ENCODE results near the gene PIK3CD. TPM values are rescaled to one million over a fixed set of nuclear protein-coding genes. Genes with fewer than 3 reads are reported as not detected.
"Not testable (repeated sequence)": the region's sequence is repeated elsewhere in the genome, so short reads cannot be mapped to it uniquely, and the experiment has no call there.

Gene PIK3CD
- total RNA-seq, 1 donor from 2014 or later: 10.6 TPM

DNA sequence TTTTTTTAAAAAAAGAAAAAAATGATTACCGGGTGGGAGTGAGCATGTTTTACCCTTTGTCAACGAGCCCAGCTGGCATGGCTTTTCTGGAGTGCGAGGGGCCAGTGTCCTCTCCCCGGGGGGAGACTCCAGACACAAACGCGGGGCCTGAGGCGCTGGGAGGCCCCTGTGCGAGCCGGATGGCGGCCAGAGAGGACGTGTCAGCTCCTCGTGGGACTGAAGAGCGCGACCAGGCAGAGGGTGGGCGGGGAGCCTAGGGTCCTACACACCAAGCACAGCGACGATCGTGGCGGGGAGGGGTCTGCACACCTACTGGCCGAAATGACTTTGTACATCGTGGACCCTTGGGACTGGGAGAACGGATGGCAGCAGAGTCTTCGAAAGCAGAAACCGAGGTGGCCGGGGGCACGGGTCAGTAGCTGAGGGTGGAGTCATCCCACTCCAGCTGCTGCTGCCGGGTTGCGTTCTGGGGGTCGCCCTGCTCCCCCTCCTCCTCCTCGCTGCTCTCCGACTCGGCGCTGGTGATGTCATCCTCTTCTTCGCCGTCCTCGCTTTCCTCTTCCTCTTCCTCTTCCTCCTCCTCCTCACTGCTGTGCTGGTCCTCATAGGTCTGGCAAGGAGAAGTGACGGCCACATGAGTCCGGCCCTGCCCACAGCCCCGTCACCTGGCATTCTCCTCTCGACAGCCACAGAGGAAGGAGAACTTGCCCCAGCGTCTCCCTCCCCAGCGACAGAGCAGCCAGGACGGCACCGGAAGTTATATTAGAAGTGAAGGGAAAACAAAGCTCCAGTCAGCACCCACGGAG, 78.8 kb downstream of the PIK3CD start:
- FAIRE-seq (no peak), DNase-seq (ENCODE audit: low spot score in 2 of 2) (peak in 1 of 2 donors; percentile 57)

DNA sequence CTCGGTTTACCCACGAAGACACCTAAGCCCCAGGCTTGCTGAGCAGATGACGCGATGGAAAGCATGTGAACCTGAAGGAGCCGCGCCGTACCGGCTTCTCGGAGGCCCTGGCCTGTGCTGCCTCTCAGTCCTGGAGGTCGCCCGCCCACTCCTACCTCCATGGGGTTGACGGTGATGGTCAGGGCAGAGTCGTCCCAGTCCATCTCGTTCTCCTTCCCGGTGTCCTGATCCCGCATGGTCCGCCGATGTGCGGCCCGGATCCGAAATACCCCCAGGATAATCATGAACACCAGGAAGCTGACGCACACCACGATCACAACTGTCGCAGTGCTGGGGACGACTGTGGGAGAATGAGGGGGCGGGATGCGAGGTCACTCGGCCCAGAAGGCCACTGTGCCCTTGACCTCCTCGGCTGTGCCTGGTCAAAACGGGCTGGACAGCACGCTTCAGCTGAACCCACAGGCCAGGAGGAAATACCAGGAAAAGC, 79.6 kb downstream of the PIK3CD start:
- DNase-seq (ENCODE audit: low spot score in 2 of 2) (no peak), FAIRE-seq (no peak)

DNA sequence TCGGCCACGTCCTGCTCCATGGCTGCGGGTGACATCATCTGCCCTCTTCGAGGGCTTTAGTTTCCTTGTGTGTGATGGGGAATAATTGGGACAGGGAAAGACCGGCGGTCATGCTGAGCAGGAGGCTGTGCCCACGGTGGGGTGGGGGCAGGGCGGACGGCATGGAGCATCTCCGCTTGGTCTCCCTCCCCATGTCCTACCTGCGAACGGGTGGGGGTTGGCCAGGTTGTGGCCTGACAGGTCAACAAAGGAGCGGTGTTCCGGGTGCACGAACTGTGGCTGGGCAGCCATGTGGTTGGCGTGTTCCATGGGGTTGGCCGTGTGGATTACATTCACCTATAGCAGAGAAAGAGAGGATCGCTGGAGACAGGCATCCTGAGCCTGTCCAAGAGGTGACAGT, 80.0 kb downstream of the PIK3CD start:
- no peak for FAIRE-seq
- no peak for DNase-seq (ENCODE audit: low spot score in 2 of 2)

DNA sequence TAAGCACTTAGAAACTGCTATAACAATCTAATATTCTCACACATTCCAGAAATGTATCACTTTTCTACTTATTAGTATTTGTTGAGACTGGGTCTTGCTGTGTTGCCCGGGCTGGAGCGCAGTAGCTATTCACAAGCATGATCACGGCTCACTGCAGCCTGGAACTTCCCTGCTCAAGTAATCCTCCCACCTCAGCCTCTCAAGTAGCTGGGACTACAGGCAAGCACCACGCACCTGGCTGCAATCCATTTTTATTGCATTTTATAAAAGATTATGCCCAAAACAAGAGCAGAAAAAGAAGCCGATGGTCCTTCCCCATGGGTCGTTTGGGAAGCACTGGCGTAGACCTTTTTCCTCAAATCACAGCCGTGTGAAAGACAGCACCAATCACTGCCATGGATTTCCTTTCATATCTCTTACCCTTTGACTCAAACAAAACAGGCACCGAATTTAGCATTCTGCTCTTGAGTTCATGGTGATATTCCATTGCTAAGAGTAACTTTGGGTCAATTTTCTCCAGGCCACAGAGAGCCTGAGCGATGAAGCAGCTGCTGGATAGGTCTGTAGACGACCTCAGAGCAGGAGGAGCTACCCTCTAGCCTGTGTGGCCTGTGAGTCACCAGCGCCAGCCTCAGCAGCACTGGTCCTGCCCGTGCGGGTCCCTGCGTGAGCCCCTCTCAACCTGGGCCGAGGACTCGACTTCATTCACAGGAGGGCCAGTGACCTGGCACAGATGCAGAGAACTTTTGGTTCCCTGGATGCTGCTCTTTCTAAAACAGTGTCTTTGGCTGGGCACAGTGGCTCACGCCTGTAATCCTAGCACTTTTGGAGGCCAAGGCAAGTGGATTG, 80.8 kb downstream of the PIK3CD start:
- no peak for DNase-seq (ENCODE audit: low spot score in 2 of 2)
- FAIRE-seq: no peak

DNA sequence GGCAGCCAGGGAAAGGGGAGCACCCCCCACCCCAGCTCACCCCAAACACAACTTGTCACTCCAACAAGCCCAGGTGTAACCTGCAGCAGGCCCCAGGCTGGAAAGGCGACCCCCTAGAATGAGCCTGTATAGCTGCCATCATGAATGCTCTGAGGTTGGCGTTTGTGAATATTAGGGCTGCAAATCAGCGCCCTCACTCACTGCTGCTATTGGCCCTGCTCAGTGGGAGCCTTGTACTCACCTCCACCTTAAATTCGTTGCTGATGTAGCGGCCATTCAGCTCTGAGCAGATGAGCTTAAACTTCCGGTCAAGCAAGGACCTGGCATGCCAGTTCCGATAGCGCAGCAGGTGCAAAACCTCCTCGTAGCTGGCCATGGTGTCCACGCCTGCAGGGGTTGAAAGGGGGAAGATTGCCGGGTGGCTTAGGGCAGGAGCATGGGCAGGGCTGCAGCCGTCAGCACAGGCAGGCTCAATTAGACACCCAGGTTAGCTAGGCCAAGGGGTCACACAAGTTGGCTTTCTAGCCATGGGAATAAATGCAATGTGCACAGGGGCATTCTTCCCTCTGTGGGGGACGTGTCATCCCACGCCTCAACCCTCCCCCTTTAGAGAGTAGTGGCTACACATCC, 81.7 kb downstream of the PIK3CD start:
- DNase-seq (ENCODE audit: low spot score in 2 of 2) (no peak), FAIRE-seq (no peak)

DNA sequence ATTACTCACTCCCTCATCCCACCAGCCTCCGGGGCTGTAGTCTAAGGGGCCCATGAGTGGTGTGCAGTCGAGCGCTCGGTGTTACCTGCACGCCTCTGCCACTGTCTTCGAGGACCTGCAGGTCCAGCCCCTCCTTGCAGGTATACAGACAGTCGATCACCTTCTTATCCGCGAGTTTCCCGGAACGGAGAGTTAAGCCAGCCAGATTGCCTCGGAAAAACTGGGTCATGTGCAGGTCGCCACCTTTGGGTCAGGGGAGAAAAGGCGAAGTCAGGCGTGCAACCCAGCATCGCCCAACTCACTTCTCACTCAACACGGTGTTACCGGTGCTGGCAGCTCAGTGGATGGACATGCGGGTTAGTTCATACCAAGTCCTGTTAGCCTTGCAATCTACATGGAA, 84.3 kb downstream of the PIK3CD start:
- FAIRE-seq (no peak), DNase-seq (ENCODE audit: low spot score in 2 of 2) (no peak)

DNA sequence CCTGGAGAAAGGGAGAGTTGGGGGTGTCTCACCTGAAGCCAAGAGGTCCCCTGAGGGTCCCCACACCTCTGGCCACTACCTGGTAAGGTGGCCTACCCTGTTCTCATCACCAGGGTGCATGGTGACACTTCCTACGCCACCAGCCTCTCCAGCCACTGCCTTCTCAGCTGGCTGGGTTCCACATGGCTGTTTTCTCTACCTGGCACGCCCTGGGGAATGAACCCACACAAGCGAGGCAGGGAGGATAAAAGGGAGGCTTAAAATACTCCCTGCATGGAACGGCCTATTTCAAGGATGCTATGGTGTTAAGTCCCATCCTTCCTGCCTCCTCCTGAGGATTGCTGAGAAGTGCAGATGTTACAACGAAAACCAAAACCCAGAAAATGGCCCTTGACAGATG, 84.7 kb downstream of the PIK3CD start:
- no peak for FAIRE-seq

DNA sequence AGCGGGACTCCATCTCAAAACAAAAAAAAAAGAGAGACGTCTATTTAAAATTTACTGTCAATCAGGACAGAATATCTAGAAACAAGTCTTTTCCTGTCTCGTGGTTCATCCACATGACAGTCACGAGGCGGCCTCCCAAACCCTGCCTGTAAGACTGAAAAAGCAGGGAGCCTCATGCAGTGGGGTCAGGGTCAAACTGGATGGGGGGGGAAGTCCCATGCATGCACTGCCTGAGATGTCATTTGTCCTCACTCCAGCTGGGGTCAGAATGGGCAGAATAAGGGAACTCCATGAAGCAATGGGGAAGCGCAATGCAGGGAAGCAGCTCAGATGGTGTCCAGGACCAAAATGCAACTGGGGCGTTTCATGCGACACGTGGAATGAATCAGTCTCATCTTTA, 85.5 kb downstream of the PIK3CD start:
- FAIRE-seq: no peak
- DNase-seq (ENCODE audit: low spot score in 2 of 2): no peak

More for the DNA sequence above, 84.7 kb downstream of the PIK3CD start:
- no peak for DNase-seq (ENCODE audit: low spot score in 2 of 2)

DNA sequence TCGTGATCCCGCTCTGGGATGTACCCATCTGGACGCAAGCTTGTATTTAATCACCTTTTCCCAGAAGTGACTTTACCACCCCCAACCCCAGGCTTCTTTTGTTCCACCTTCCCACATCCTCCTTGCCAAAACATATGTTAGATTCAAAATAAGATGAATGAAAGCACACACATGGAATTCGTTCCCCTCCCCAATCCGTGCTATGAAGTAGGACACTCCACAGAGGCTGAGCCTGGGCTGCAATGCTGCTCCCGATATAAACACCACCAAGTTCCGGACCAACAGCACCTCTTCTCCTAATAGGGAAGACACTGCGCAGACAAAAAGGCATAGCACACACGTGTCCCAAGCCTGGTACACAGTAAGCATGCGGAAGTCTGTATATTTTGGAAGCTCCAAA, 86.1 kb downstream of the PIK3CD start:
- DNase-seq (ENCODE audit: low spot score in 2 of 2): no peak
- no peak for FAIRE-seq

DNA sequence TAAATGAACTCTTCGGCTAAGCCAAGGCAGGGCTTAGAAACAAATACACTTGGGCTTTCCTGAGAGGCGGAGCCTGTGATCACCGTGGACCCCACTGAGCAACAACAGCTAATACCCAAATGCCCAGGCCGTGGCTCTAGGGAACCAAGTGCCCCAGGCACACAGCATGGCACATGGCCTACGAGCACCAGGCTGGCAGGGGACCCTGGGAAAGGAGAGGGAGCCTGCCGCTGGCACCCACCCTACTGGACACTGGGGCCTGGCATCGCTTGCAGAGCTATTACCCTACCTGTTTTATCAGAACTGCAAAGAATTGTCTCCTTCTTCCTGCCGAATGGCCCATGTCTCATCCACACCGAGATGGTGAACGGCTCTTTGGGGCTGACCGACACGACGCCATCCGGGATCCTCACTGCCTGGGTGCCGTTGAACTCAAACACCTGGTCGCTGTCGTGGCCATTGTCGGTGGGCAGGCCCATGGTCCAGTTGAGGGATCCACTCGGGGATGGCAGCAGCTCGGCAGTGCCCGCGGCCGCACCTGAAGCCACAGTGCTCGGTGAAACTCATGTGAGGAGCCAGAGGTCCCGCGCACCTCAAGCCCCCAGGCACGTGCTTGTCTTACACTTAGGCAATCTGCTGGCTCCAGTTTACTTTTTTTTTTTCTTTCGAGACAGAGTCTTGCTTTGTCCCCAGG, 92.7 kb downstream of the PIK3CD start:
- no peak for DNase-seq (ENCODE audit: low spot score in 2 of 2)
- no peak for FAIRE-seq

DNA sequence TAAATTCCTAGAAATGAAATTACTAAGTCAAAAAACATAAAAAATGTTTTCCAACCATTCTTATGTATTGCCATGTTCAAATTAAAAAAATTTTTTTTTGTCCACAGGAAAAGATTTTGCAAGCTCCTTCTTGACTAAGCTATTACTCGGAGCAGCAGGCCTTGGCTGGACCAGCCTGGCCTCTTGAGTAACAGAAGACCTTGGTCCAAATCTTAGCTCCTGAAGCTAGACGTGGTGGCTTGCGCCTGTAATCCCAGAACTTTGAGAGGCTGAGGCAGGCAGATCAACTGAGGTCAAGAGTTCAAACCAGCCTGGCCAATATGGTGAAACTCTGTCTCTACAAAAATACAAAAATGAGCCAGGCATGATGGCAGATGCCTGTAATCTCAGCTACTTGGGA, 94.7 kb downstream of the PIK3CD start:
- FAIRE-seq (no peak), DNase-seq (ENCODE audit: low spot score in 2 of 2) (no peak)

DNA sequence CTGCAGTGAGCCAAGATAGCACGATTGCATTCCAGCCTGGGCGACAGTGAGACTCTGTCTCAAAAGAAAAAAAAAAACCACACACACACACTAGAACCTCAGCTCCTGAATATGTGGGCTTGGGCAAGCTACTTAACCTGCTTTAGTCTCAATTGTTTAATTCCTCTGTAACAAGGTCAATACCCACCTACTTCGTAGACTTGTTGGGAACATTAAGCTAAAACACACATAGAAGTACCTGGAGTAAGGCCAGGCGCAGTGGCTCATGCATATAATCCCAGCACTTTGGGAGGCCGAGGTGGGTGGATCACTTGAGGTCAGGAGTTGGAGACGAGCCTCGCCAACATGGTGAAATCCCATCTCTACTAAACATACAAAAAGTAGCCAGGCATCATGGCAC, 95.1 kb downstream of the PIK3CD start:
- no peak for DNase-seq (ENCODE audit: low spot score in 2 of 2)
- FAIRE-seq: no peak

DNA sequence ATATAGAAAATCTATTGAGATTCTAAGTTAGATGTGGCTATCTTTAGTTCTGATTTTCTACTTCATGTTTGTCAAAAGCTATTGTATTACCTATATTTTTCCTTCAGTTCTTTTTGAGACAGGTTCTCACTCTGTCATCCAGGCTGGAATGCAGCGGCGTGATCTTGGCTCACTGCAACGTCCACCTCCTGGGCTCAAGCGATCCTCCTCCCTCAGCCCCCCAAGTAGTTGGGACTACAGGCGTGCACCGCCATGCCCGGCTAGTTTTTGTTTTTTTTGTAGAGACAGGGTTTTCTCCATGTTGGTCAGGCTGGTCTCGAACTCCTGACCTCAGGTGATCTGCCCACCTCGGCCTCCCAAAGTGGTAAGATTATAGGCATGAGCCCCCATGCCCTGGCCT, 96.9 kb downstream of the PIK3CD start:
- FAIRE-seq; DNase-seq (ENCODE audit: low spot score in 2 of 2): not testable (repeated sequence)

DNA sequence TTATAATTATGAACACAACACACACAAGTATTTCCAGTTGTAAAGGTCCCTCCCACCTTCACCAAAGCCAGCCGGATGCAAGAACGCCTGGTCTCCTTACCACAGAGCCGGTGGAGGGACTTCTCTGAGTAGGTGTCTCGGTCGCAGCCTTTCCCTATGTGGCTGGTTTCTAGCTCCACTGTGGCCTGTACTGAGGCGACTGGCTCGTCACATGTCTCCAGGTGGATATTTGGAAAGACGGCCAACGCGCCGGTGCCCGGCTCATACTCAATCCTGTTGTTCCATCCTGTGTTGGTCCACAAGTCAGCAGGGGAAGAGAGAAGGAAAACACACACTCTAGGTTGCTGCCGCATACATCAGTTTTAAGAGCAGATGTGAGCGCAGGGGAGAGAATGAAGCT, 97.8 kb downstream of the PIK3CD start:
- DNase-seq (ENCODE audit: low spot score in 2 of 2): no peak
- FAIRE-seq: no peak

DNA sequence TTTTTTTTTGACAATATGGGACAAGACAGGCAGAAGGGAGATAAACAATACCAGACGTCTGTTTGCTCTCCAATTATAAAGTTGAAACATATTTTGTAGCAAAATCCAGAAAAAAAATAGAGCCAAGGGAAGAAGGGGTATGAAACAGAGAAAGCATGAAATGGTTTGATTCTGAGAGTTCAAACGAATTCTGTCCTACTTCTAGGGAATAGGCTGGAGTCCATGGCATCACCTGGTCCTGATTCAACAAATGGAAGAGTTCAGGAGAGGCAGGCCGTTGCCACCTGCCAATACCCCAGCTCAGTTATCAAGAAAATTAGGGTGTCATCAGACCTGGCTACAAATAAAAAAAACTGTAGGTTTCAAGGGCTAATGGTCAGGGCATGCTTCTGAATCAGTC, 100.4 kb downstream of the PIK3CD start:
- DNase-seq (ENCODE audit: low spot score in 2 of 2): no peak
- FAIRE-seq: no peak

DNA sequence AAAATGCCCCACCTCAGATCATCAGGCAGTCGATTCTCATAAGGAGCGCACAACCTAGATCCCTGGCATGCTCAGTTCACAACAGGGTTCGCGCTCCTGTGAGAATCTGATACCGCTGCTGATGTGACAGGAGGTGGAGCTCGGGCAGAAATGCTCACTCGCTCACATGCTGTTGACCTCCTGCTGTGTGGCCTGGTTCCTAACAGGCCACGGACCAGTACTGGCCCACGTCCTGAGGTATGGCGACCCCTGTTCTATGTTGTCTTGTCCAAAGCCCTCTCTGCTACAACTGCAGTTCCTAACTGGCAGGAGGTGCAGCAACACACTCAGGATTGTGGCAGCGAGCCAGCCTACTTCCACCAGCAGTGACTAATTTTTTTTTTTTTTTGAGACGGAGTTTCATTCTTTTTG, 101.6 kb downstream of the PIK3CD start:
- DNase-seq (ENCODE audit: low spot score in 2 of 2) (no peak), FAIRE-seq (no peak)

DNA sequence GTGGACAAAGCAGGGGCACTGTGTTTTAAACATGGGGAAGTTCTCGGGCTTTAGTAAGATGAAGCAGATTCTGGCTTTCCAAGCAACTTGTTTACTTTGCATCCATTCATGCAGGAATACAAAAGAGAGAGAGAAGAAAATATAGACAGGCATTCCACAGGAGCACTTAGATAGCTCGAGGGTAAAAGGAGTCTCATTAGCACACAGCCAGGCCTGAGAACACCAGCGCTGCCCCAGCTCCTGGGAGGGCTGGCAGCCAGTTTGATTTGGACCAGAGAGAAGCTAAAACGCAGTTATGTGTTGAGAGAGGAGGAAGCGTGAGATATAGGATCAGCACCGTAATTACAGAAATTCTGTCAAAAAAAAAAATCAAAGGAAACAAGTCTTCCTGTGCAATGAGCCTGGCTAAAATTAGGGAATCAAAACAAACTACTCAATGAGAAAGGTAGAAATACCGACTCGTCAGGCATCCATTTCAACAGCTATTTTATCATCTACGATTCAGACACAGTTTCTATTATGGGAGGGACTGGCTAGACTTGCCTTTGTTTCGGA, 104.0 kb downstream of the PIK3CD start:
- FAIRE-seq (no peak), DNase-seq (ENCODE audit: low spot score in 2 of 2) (no peak)

DNA sequence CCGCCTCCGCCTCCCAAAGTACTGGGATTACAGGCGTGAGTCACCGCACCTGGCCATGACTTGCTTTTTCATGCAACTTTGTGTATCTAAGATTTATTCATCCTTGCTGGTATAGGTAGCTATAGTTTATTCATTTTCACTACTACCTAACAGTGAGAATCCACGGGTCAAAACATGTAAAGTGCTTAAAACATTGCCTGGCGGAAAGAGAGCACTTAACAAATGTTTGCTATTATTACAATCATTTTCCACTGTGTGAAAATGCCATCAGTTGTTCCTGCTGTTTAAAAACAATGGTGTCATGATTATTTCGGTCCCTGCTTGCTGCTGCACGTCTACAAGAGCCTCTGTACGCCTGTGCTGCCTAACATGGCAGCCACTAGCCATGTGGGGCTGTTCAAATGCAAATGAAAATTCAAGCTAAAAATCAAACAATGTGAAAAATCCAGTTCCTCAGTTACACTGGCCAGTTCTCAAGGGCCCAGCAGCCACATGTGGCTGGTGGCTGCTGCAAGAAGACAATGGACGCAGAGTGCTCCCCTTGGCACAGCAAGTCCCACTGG, 107.1 kb downstream of the PIK3CD start:
- FAIRE-seq (no peak), DNase-seq (ENCODE audit: low spot score in 2 of 2) (no peak)

DNA sequence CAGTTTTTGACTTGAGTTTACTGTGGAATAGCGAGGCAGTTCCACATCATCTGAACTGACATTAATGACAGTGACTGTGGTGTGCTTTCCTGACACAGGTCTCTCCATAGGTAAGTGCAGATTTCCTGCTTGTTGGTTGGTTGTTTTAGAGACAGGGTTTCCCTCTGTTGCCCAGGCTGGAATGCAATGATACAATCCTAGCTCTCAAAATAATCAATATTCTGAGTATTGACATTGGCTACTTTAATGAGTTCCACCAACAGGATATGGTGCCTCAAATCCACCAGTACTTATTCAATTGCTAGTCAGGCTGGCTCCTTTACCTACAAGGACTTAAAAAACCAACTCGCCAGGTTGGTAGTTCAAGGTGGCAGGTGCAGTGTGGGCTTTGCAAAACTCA, 108.4 kb downstream of the PIK3CD start:
- no peak for FAIRE-seq

DNA sequence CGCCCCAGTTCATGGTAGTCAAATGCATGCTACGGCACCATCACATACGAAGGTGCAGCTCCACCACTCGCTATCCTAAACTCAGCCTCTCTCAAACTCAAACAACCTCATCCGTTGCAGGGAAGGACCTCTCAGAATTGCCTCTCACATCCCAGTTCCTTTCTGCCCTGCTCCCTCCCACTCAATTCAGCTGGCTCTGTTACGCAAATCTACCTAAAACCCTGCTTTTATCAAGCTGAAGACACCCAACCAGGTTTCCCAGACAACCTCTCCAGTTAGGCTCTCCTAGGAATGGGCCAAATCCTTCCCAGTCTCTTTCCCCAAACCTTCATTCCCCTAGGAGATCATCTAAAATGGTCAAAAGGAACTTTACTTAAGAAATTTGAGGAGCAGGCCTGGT, 109.3 kb downstream of the PIK3CD start:
- no peak for DNase-seq (ENCODE audit: low spot score in 2 of 2)
- FAIRE-seq: no peak

More for the DNA sequence above, 108.4 kb downstream of the PIK3CD start:
- no peak for DNase-seq (ENCODE audit: low spot score in 2 of 2)
